Measurements from ENCODE around the gene ST3GAL3. TPM values are rescaled to one million over a fixed set of nuclear protein-coding genes. Genes with fewer than 3 reads are reported as not detected.

Gene ST3GAL3
- total RNA-seq, 1 experiment from 2014 or later: 8.6 TPM

- no peak for TF ChIP-seq CREM (CRISPR knock-in tag; IDR thresholded peaks at IDR 0.05)
- no peak for TF ChIP-seq FOXK1 (CRISPR knock-in tag; IDR thresholded peaks at IDR 0.05)
- no peak for TF ChIP-seq ZNF232 (CRISPR knock-in tag; IDR thresholded peaks at IDR 0.05)
- TF ChIP-seq NFATC4 (CRISPR knock-in tag; IDR thresholded peaks at IDR 0.05): no peak
Measured at GRCh38 chr1:43781574-43781973, 74.2 kb downstream of the ST3GAL3 start (continued).

- Mint-ChIP-seq H3K36me3 (peaks cover 3% of the 10 kb centered on the region; the same call in 1 of the 2 replicates), H3K4me1 (peaks cover 13% of the 10 kb centered on the region), H3K9me3 (peaks cover 15% of the 10 kb centered on the region), H3K4me3 (no peak overlapping the region), H3K27ac (no peak overlapping the region), H3K27me3 (ENCODE audit: low read depth) (no peaks in the 10 kb centered on the region)
- no peak for DNase-seq (ENCODE audit: low spot score)
- ATAC-seq: no peak
- POLR2A ChIA-PET: no interaction called here
- CTCF ChIA-PET: interaction anchor here (0.8 to 1.0 kb wide), 5 partner anchors 8 to 265 kb away, joined by 3 to 6 read pairs (median 5); no protein-coding TSS in a partner anchor
- TF ChIP-seq NFYB (CRISPR knock-in tag; conservative IDR thresholded peaks at IDR 0.05; ENCODE audit: low read depth): no peak
Measured at GRCh38 chr1:43783096-43783670, 75.8 kb downstream of the ST3GAL3 start.

- ATAC-seq: no peak
- CTCF ChIA-PET: interaction anchor here (0.8 to 1.0 kb wide), 5 partner anchors 9 to 264 kb away, joined by 3 to 6 read pairs (median 5); no protein-coding TSS in a partner anchor
- Mint-ChIP-seq H3K4me1 (peaks cover 13% of the 10 kb centered on the region), H3K36me3 (peaks cover 3% of the 10 kb centered on the region; the same call in 1 of the 2 replicates), H3K27me3 (ENCODE audit: low read depth) (no peaks in the 10 kb centered on the region), H3K4me3 (no peak overlapping the region), H3K27ac (no peak overlapping the region), H3K9me3 (peaks cover 15% of the 10 kb centered on the region)
- POLR2A ChIA-PET: no interaction called here
- TF ChIP-seq ZNF232 (CRISPR knock-in tag; IDR thresholded peaks at IDR 0.05) (no peak), SMAD4 (CRISPR knock-in tag; IDR thresholded peaks at IDR 0.05) (no peak), NFATC4 (CRISPR knock-in tag; IDR thresholded peaks at IDR 0.05) (no peak), SOX15 (CRISPR knock-in tag; IDR thresholded peaks at IDR 0.05) (no peak), USF2 (CRISPR knock-in tag; IDR thresholded peaks at IDR 0.05) (no peak), NFYB (CRISPR knock-in tag; conservative IDR thresholded peaks at IDR 0.05; ENCODE audit: low read depth) (no peak), ZNF263 (CRISPR knock-in tag; IDR thresholded peaks at IDR 0.05; ENCODE audit: low read depth) (no peak), CBFB (CRISPR knock-in tag; IDR thresholded peaks at IDR 0.05; ENCODE audit: low read depth) (no peak), ATF2 (CRISPR knock-in tag; IDR thresholded peaks at IDR 0.05; ENCODE audit: borderline replicate concordance, low read depth) (no peak), IRF2 (CRISPR knock-in tag; IDR thresholded peaks at IDR 0.05; ENCODE audit: borderline replicate concordance, low read depth) (no peak), RELA (CRISPR knock-in tag; IDR thresholded peaks at IDR 0.05; ENCODE audit: borderline replicate concordance) (no peak), JAZF1 (CRISPR knock-in tag; IDR thresholded peaks at IDR 0.05) (no peak), ETV6 (CRISPR knock-in tag; IDR thresholded peaks at IDR 0.05) (no peak), E2F5 (CRISPR knock-in tag; IDR thresholded peaks at IDR 0.05) (no peak), ZNF416 (CRISPR knock-in tag; IDR thresholded peaks at IDR 0.05) (no peak), ZBTB43 (CRISPR knock-in tag; IDR thresholded peaks at IDR 0.05) (no peak), GRHL2 (CRISPR knock-in tag; IDR thresholded peaks at IDR 0.05; ENCODE audit: insufficient replicate concordance, severe bottlenecking) (no peak), STAT6 (CRISPR knock-in tag; conservative IDR thresholded peaks at IDR 0.05; ENCODE audit: low read depth) (no peak), MXD4 (CRISPR knock-in tag; IDR thresholded peaks at IDR 0.05; ENCODE audit: borderline replicate concordance) (no peak)
- DNase-seq (ENCODE audit: low spot score): no peak
Measured at GRCh38 chr1:43783671-43784205, 76.4 kb downstream of the ST3GAL3 start.

Measured in WTC11 (cell line).